CD4-positive, alpha-beta T cell treated with Interferon gamma for 1 hour (primary cell): ENCODE results near the gene ASMT.
"Not testable (repeated sequence)": the region's sequence is repeated elsewhere in the genome, so short reads cannot be mapped to it uniquely, and the experiment has no call there.

ENCODE experiments used
- DNase-seq: peaks from one replicate; pipeline ENCODE4 v3.0.0-alpha.2; 2020

ASMT gene

GRCh38 chrX:1614927-1615326 lies at the start of gene ASMT:
Gene ASMT, plus strand, starts transcription at chrX:1615059. Its CDS starts 141 bp downstream, at chrX:1615200.
- DNase-seq, result no peak

GRCh38 chrX:1574181-1574580 lies 40.7 kb upstream of the ASMT start:
- DNase-seq, result not testable (repeated sequence)

GRCh38 chrX:1576201-1576992 lies 38.5 kb upstream of the ASMT start:
- no peak for DNase-seq

- DNase-seq, result no peak
Measured at GRCh38 chrX:1577845-1578244, 37.0 kb upstream of the ASMT start.

GRCh38 chrX:1578511-1579173 lies 36.2 kb upstream of the ASMT start:
- DNase-seq, result no peak

- peak; percentile 72 for DNase-seq
Measured at GRCh38 chrX:1581132-1581531, 33.7 kb upstream of the ASMT start.

GRCh38 chrX:1582686-1583437 lies 32.0 kb upstream of the ASMT start:
- DNase-seq, result peak; percentile 26

GRCh38 chrX:1584237-1585011 lies 30.4 kb upstream of the ASMT start:
- DNase-seq, result no peak

GRCh38 chrX:1587161-1587560 lies 27.7 kb upstream of the ASMT start:
- no peak for DNase-seq

- no peak for DNase-seq
Measured at GRCh38 chrX:1589356-1590130, 25.3 kb upstream of the ASMT start.

- peak; percentile 97 for DNase-seq
Measured at GRCh38 chrX:1591102-1591862, 23.6 kb upstream of the ASMT start, which contains the start of gene AKAP17A. Gene AKAP17A, plus strand, starts transcription at chrX:1591604. Its CDS starts 1,859 bp downstream, at chrX:1593463.

- DNase-seq, result no peak
Measured at GRCh38 chrX:1591863-1592469, 22.9 kb upstream of the ASMT start.

GRCh38 chrX:1592470-1593142 lies 22.3 kb upstream of the ASMT start:
- DNase-seq, result no peak

- DNase-seq, result no peak
Measured at GRCh38 chrX:1593286-1594271, 21.3 kb upstream of the ASMT start.

- no peak for DNase-seq
Measured at GRCh38 chrX:1595711-1596060, 19.2 kb upstream of the ASMT start.

- DNase-seq, result no peak
Measured at GRCh38 chrX:1596676-1597344, 18.0 kb upstream of the ASMT start.

GRCh38 chrX:1597345-1598020 lies 17.4 kb upstream of the ASMT start:
- DNase-seq, result no peak
